Panc1 (cell line): Measurements from ENCODE around the gene TMA16. TPM values are rescaled to one million over a fixed set of nuclear protein-coding genes. Genes with fewer than 3 reads are reported as not detected.

Experiments used
- ATAC-seq: fragments of 200-7000 bp; cut with Tn5 transposase; 2 replicates; pipeline ENCODE4 v1.9.1; 2020; ENCODE audit warnings: mild to moderate bottlenecking, moderate library complexity
- BruUV-seq: library from RNA; stranded (reverse); fragments of 400-500 nt; replicated peaks from 2 replicates; lab custom pipeline; 2021; lab: Mats Ljungman, UMichigan
- CTCF ChIA-PET: fragments of 300-600 bp; sonication (Branson Sonifier 250); formaldehyde crosslinking; loops from one replicate; lab custom pipeline; 2022; ENCODE audit warnings: antibody characterized with exemption; lab: Charles Lee
- POLR2A ChIA-PET: fragments of 300-600 bp; sonication (Branson Sonifier 250); formaldehyde crosslinking; loops from one replicate; lab custom pipeline; 2022; ENCODE audit warnings: antibody characterized with exemption; lab: Charles Lee
- DNase-seq: peaks from one replicate; pipeline ENCODE4 v3.0.0-alpha.2; 2010; ENCODE audit warnings: low read depth, low spot score
- H3K27ac ChIP-seq: 2 replicates; pipeline ENCODE4 v1.5.1; 2011; ENCODE audit warnings: mild to moderate bottlenecking, low read length, inconsistent platforms
- H3K27me3 ChIP-seq: fragments of 200-500 bp; sonication (Bioruptor generic); 2 replicates; pipeline ENCODE4 v1.6.0; 2014; ENCODE audit warnings: low read length, inconsistent platforms; ENCODE audit not compliant: control insufficient read depth, insufficient read depth
- H3K36me3 ChIP-seq: fragments of 200-500 bp; sonication (Bioruptor generic); 2 replicates; pipeline ENCODE4 v1.5.1; 2014; ENCODE audit warnings: inconsistent platforms, mild to moderate bottlenecking, low read length, moderate library complexity; ENCODE audit not compliant: control insufficient read depth, insufficient read depth
- H3K4me1 ChIP-seq: 2 replicates; pipeline ENCODE4 v1.5.1; 2011; ENCODE audit warnings: inconsistent platforms, mild to moderate bottlenecking, low read length, moderate library complexity; ENCODE audit not compliant: control insufficient read depth, insufficient read depth
- H3K4me3 ChIP-seq, 2 experiments: 2 replicates each; pipeline ENCODE4 v1.5.1; 2011 to 2012; ENCODE audit warnings: low read depth in 2 of 2, low read length in 2 of 2, mild to moderate bottlenecking in 2 of 2, inconsistent platforms in 1 of 2, moderate library complexity in 1 of 2
- H3K9me3 ChIP-seq: fragments of 200-500 bp; sonication (Bioruptor generic); 2 replicates; pipeline ENCODE4 v1.5.1; 2014; ENCODE audit warnings: low read depth, mild to moderate bottlenecking, inconsistent platforms, low read length, moderate library complexity; ENCODE audit not compliant: control insufficient read depth, insufficient read depth
- POLR2AphosphoS5 ChIP-seq: IDR thresholded peaks from 2 replicates; pipeline ENCODE4 v1.6.1; 2012; ENCODE audit warnings: mild to moderate bottlenecking, low read depth, low read length, moderate library complexity
- SIN3A ChIP-seq: IDR thresholded peaks from 2 replicates; pipeline ENCODE4 v1.6.1; 2012; ENCODE audit warnings: low read depth, mild to moderate bottlenecking, low read length, moderate library complexity, borderline replicate concordance; ENCODE audit not compliant: insufficient read depth
- TCF7L2 ChIP-seq: IDR thresholded peaks from 2 replicates; pipeline ENCODE4 v1.6.1; 2011; ENCODE audit warnings: mild to moderate bottlenecking, low read depth, low read length, inconsistent platforms
- in situ Hi-C: cut with HindIII; loops from 2 replicates; pipeline ENCODE4 v1.10.0; 2016; ENCODE audit warnings: low sequenced_read_pairs, low pct_unique_long_range_greater_than_20kb
- intact Hi-C: fragments of 100-400 bp; cut with micrococcal nuclease; formaldehyde crosslinking; loops from one replicate; pipeline ENCODE4 v1.10.0; 2022; ENCODE audit not compliant: unreplicated experiment
- total RNA-seq: library from RNA; stranded (reverse); gene quantifications from one replicate; pipeline ENCODE4 v1.2.1, GENCODE V29; 2021; ENCODE audit not compliant: unreplicated experiment
- TF ChIP-seq, protein P1 (sequence below): fragments of 450-650 bp; IDR thresholded peaks from 2 replicates; pipeline ENCODE4 v1.5.1; 2017; ENCODE audit warnings: mild to moderate bottlenecking
- TF ChIP-seq, protein P2 (sequence below), 2 experiments: IDR thresholded peaks; 2 replicates each; pipeline ENCODE4 v1.6.1; 2011 to 2012; ENCODE audit warnings: low read depth in 2 of 2, control low read depth in 1 of 2, low read length in 1 of 2, mild to moderate bottlenecking in 1 of 2, moderate library complexity in 1 of 2; ENCODE audit not compliant: insufficient read depth in 1 of 2

The TMA16 gene
- total RNA-seq, 1 experiment from 2014 or later, result 26.9 TPM

DNA sequence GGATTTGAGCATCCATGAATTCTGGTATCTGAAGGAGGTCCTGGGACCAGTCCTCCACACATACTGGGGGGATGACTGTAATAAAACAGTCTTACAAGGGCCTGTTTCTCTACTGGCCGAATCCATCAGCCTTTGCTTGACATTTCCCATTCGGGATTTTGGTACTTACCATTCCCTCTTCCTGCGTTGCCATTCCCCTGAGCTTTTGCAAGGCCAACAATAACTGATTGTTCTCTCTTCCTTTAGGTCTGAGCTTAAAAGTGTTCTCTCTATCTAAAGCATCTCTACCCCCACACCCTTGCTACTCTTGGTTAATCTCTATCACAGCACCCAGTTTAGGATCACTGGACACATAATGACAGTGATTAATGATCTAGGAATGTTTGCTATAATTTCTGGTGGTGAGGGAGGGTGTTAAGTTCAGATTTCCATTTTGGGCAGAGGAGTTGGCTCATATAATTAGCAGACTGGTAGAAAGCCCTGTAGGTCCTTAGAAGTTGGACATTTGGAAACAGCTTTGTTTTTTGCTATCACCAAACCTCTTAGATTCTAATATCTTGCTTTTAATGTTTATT lies 29.4 kb downstream of the TMA16 start:
- ATAC-seq (no peak), DNase-seq (no peak)
- BruUV-seq, result no TSS peak
- no peak overlapping the region for H3K27ac ChIP-seq
- H3K27me3 ChIP-seq, result no peaks in the 10 kb centered on the region
- no peaks in the 10 kb centered on the region for H3K4me1 ChIP-seq
- CTCF ChIA-PET, result no interaction called here
- in situ Hi-C loops (no loop called here), intact Hi-C loops (no loop called here)
- POLR2A ChIA-PET, result no interaction called here
- no peaks in the 10 kb centered on the region for H3K9me3 ChIP-seq
- TF ChIP-seq POLR2AphosphoS5 (no peak), TCF7L2 (no peak), SIN3A (no peak)
- TF ChIP-seq, protein P1, sequence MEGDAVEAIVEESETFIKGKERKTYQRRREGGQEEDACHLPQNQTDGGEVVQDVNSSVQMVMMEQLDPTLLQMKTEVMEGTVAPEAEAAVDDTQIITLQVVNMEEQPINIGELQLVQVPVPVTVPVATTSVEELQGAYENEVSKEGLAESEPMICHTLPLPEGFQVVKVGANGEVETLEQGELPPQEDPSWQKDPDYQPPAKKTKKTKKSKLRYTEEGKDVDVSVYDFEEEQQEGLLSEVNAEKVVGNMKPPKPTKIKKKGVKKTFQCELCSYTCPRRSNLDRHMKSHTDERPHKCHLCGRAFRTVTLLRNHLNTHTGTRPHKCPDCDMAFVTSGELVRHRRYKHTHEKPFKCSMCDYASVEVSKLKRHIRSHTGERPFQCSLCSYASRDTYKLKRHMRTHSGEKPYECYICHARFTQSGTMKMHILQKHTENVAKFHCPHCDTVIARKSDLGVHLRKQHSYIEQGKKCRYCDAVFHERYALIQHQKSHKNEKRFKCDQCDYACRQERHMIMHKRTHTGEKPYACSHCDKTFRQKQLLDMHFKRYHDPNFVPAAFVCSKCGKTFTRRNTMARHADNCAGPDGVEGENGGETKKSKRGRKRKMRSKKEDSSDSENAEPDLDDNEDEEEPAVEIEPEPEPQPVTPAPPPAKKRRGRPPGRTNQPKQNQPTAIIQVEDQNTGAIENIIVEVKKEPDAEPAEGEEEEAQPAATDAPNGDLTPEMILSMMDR, result no peak
- TF ChIP-seq, protein P2, sequence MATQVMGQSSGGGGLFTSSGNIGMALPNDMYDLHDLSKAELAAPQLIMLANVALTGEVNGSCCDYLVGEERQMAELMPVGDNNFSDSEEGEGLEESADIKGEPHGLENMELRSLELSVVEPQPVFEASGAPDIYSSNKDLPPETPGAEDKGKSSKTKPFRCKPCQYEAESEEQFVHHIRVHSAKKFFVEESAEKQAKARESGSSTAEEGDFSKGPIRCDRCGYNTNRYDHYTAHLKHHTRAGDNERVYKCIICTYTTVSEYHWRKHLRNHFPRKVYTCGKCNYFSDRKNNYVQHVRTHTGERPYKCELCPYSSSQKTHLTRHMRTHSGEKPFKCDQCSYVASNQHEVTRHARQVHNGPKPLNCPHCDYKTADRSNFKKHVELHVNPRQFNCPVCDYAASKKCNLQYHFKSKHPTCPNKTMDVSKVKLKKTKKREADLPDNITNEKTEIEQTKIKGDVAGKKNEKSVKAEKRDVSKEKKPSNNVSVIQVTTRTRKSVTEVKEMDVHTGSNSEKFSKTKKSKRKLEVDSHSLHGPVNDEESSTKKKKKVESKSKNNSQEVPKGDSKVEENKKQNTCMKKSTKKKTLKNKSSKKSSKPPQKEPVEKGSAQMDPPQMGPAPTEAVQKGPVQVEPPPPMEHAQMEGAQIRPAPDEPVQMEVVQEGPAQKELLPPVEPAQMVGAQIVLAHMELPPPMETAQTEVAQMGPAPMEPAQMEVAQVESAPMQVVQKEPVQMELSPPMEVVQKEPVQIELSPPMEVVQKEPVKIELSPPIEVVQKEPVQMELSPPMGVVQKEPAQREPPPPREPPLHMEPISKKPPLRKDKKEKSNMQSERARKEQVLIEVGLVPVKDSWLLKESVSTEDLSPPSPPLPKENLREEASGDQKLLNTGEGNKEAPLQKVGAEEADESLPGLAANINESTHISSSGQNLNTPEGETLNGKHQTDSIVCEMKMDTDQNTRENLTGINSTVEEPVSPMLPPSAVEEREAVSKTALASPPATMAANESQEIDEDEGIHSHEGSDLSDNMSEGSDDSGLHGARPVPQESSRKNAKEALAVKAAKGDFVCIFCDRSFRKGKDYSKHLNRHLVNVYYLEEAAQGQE (IDR thresholded peaks at IDR 0.05; ENCODE audit: insufficient read depth in 1 of 2, low read depth in 2 of 2, low read length in 1 of 2), result no peak
- H3K4me3 ChIP-seq, result no peak overlapping the region
- peaks cover 37% of the 10 kb centered on the region; the same call in 1 of the 2 replicates for H3K36me3 ChIP-seq

DNA sequence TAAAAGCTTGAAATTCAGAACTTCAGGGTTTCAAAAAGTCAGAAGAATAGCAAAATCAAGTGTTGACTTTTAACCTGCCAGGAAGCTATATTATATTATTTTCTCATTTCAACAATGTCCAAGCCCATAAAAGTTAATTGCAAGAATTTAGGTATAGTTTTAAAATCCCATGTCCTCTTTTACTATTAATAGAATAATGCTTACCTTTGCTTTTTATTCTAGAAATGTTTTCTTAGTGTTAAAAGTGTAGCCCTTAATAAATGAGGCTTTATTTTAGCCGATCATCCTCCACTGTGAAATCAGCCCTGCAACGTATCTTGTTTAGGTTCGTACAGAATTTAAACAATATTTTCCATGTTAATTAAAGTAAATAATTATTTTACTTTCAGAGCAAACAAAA lies 31.5 kb downstream of the TMA16 start:
- Histone ChIP-seq H3K4me3 (no peak overlapping the region), H3K36me3 (peaks cover 36% of the 10 kb centered on the region; the same call in 1 of the 2 replicates), H3K27me3 (no peaks in the 10 kb centered on the region), H3K9me3 (no peaks in the 10 kb centered on the region), H3K4me1 (no peaks in the 10 kb centered on the region), H3K27ac (no peak overlapping the region)
- ChIA-PET POLR2A (no interaction called here), CTCF (no interaction called here)
- no peak for DNase-seq
- intact Hi-C loops, result no loop called here
- ATAC-seq, result no peak
- BruUV-seq, result no TSS peak
- TF ChIP-seq POLR2AphosphoS5 (no peak), TCF7L2 (no peak), SIN3A (no peak)
- TF ChIP-seq, protein P1, result no peak
- TF ChIP-seq, protein P2 (IDR thresholded peaks at IDR 0.05; ENCODE audit: insufficient read depth in 1 of 2, low read depth in 2 of 2, low read length in 1 of 2), result no peak
- in situ Hi-C loops, result no loop called here
